ENCODE data around the gene SPATA2L.

Gene SPATA2L

DNA sequence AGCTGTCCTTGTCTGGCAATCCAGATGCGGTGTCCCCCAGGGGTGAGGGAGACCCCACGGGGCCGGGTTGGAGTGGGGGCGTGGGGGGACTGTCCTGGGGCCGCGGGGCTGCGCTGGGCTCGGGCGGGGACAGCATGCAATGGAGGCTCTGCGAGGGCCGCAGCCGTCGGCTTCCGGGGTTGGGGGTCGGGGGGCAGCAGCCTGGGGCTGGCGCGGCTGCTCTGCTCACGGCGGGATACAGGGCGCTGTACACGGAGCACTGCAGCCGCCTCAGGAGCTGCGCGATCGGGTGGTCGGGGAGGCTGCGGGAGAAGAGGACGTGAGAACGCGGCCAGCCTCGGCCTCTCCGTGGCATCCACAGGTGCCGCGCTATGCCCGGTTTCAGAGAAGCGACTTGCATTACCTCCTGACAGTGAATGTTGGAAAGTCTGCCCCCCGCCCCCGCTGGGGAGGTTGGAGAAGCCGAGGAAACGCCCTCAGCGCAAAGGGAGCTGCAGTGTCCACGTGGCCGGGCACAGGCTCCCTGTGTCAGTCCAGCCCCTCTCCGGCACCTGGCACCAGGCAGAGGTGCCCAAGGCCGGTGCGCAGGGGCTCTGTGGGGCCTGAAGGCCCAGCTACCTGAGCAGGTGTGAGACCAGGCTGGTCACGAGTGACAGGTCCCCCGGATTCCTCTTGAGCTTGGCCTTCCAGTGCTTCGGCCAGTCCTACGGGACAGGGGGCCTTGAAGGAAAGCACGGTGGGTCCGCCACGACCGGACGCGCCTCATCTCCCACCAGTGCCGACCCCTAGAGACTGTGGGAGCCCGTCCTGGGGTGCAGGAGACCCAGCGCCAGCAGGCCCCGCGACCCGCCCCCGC is 9.4 kb upstream of the SPATA2L start:
- TF ChIP-seq, protein P1, sequence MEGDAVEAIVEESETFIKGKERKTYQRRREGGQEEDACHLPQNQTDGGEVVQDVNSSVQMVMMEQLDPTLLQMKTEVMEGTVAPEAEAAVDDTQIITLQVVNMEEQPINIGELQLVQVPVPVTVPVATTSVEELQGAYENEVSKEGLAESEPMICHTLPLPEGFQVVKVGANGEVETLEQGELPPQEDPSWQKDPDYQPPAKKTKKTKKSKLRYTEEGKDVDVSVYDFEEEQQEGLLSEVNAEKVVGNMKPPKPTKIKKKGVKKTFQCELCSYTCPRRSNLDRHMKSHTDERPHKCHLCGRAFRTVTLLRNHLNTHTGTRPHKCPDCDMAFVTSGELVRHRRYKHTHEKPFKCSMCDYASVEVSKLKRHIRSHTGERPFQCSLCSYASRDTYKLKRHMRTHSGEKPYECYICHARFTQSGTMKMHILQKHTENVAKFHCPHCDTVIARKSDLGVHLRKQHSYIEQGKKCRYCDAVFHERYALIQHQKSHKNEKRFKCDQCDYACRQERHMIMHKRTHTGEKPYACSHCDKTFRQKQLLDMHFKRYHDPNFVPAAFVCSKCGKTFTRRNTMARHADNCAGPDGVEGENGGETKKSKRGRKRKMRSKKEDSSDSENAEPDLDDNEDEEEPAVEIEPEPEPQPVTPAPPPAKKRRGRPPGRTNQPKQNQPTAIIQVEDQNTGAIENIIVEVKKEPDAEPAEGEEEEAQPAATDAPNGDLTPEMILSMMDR (IDR thresholded peaks at IDR 0.05; ENCODE audit: insufficient read depth, low read length, poor library complexity, severe bottlenecking): no peak
- no peak for TF ChIP-seq EZH2phosphoT487 (conservative IDR thresholded peaks at IDR 0.05; ENCODE audit: low read length)
- Histone ChIP-seq H3K79me2 (ENCODE audit: insufficient read depth, low read length) (no peaks in the 10 kb centered on the region; the same call in 1 of the 2 replicates), H3K36me3 (ENCODE audit: low read length) (no peaks in the 10 kb centered on the region), H3K9ac (ENCODE audit: low read length) (no peak overlapping the region), H3F3A (ENCODE audit: insufficient read depth) (no peaks in the 10 kb centered on the region), H3K4me2 (ENCODE audit: low read depth, low read length, poor library complexity, severe bottlenecking) (no peak overlapping the region), H3K27ac (ENCODE audit: low read depth, low read length) (no peak overlapping the region), H4K20me1 (ENCODE audit: low read depth, low read length) (no peaks in the 10 kb centered on the region), H2AFZ (ENCODE audit: low read depth, low read length, severe bottlenecking) (no peak overlapping the region), H3K9me2 (replicated peaks; ENCODE audit: insufficient read depth, low read length) (no peaks in the 10 kb centered on the region), H3K27me3 (ENCODE audit: low read length) (no peaks in the 10 kb centered on the region), H3K9me3 (ENCODE audit: insufficient read depth, low read length) (no peaks in the 10 kb centered on the region), H3K4me3 (ENCODE audit: insufficient read depth, low read length, poor library complexity, severe bottlenecking) (no peak overlapping the region)

DNA sequence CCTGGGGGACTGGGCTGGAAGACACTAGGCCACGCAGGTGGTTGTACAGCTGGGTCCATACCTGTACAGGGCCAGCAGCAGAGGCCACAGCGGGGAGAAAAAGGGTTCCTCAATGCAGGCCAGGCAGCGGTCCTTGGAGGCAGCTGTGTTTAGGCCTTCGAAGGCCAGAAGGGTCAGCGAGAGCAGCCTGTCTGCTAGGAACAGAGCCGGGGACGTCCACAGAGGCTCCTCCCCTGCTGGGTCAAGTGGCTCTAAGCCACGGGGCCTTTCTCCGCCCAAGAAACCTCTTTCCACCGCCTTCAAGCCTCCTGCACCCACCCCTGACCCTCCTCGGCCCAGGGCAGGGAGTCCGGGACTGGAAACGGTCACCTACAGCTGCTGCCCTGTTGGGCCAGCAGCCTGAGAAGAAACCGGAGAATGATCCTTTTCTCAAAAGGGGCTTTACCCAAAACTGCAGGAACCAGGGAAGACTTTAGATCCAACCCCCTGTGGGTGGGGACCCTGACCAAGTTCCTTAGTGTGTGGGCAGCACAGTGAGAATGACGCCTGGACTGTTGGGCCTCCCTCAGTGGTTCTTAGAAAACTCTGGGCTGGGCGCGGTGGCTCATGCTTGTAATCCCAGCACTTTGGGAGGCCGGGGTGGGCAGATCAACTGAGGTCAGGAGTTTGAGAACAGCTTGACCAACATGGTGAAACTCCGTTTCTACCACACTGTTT is 8.4 kb upstream of the SPATA2L start:
- Histone ChIP-seq H3K4me3 (ENCODE audit: insufficient read depth, low read length, poor library complexity, severe bottlenecking) (no peak overlapping the region), H3F3A (ENCODE audit: insufficient read depth) (no peaks in the 10 kb centered on the region), H3K79me2 (ENCODE audit: insufficient read depth, low read length) (no peaks in the 10 kb centered on the region; the same call in 1 of the 2 replicates), H3K9me2 (replicated peaks; ENCODE audit: insufficient read depth, low read length) (no peaks in the 10 kb centered on the region), H2AFZ (ENCODE audit: low read depth, low read length, severe bottlenecking) (no peak overlapping the region), H3K9ac (ENCODE audit: low read length) (no peak overlapping the region), H3K36me3 (ENCODE audit: low read length) (no peaks in the 10 kb centered on the region), H3K27ac (ENCODE audit: low read depth, low read length) (no peak overlapping the region), H4K20me1 (ENCODE audit: low read depth, low read length) (no peaks in the 10 kb centered on the region), H3K4me2 (ENCODE audit: low read depth, low read length, poor library complexity, severe bottlenecking) (no peak overlapping the region), H3K27me3 (ENCODE audit: low read length) (no peaks in the 10 kb centered on the region), H3K9me3 (ENCODE audit: insufficient read depth, low read length) (no peaks in the 10 kb centered on the region)
- TF ChIP-seq EZH2phosphoT487 (conservative IDR thresholded peaks at IDR 0.05; ENCODE audit: low read length): no peak
- TF ChIP-seq, protein P1 (IDR thresholded peaks at IDR 0.05; ENCODE audit: insufficient read depth, low read length, poor library complexity, severe bottlenecking): no peak

DNA sequence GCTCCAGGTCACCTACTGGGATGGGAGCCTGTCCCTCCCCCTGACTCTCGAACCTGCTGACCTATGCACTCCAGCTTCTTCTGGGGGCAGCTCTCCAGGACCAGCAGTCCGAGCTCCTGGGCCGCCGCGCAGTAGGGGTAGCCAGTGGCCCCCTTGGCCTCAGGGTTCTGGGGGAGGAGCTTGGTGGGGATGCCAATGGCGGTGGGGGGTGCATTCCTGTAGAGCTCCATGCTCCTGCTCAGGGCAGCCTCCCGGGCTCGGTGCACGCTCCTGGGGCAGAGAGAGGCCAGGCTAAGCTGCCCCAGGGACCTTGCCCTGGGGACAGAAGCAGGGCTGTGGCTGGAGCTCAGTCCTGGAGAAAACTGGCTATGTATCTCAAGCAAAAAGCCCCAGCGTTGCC is 7.7 kb upstream of the SPATA2L start:
- Histone ChIP-seq H3K9me3 (ENCODE audit: insufficient read depth, low read length) (no peaks in the 10 kb centered on the region), H3K9ac (ENCODE audit: low read length) (no peak overlapping the region), H4K20me1 (ENCODE audit: low read depth, low read length) (no peaks in the 10 kb centered on the region), H3K79me2 (ENCODE audit: insufficient read depth, low read length) (no peaks in the 10 kb centered on the region; the same call in 1 of the 2 replicates), H3K27ac (ENCODE audit: low read depth, low read length) (no peak overlapping the region), H3K4me3 (ENCODE audit: insufficient read depth, low read length, poor library complexity, severe bottlenecking) (no peak overlapping the region), H3F3A (ENCODE audit: insufficient read depth) (no peaks in the 10 kb centered on the region), H3K9me2 (replicated peaks; ENCODE audit: insufficient read depth, low read length) (no peaks in the 10 kb centered on the region), H3K27me3 (ENCODE audit: low read length) (no peaks in the 10 kb centered on the region), H3K4me2 (ENCODE audit: low read depth, low read length, poor library complexity, severe bottlenecking) (no peak overlapping the region), H3K36me3 (ENCODE audit: low read length) (no peaks in the 10 kb centered on the region), H2AFZ (ENCODE audit: low read depth, low read length, severe bottlenecking) (no peak overlapping the region)
- no peak for TF ChIP-seq EZH2phosphoT487 (conservative IDR thresholded peaks at IDR 0.05; ENCODE audit: low read length)
- TF ChIP-seq, protein P1 (IDR thresholded peaks at IDR 0.05; ENCODE audit: insufficient read depth, low read length, poor library complexity, severe bottlenecking): no peak
